A673 (cell line): ENCODE measurements around the gene LRP8.

Experiments
- CTCF ChIP-seq: fragments of 300-800, 200-600 bp; sonication (generic); conservative IDR thresholded peaks from 2 replicates; pipeline ENCODE4 v1.5.1; 2017; ENCODE audit warnings: low read depth, mild to moderate bottlenecking, antibody characterized with exemption, low read length, moderate library complexity, mixed read lengths
- EZH2 ChIP-seq: fragments of 200-600 bp; sonication (generic); IDR thresholded peaks from 2 replicates; pipeline ENCODE4 v1.6.1; 2017; ENCODE audit warnings: borderline replicate concordance, low read depth, mild to moderate bottlenecking, mixed read lengths, antibody characterized with exemption, low read length; ENCODE audit not compliant: poor library complexity, severe bottlenecking

DNA sequence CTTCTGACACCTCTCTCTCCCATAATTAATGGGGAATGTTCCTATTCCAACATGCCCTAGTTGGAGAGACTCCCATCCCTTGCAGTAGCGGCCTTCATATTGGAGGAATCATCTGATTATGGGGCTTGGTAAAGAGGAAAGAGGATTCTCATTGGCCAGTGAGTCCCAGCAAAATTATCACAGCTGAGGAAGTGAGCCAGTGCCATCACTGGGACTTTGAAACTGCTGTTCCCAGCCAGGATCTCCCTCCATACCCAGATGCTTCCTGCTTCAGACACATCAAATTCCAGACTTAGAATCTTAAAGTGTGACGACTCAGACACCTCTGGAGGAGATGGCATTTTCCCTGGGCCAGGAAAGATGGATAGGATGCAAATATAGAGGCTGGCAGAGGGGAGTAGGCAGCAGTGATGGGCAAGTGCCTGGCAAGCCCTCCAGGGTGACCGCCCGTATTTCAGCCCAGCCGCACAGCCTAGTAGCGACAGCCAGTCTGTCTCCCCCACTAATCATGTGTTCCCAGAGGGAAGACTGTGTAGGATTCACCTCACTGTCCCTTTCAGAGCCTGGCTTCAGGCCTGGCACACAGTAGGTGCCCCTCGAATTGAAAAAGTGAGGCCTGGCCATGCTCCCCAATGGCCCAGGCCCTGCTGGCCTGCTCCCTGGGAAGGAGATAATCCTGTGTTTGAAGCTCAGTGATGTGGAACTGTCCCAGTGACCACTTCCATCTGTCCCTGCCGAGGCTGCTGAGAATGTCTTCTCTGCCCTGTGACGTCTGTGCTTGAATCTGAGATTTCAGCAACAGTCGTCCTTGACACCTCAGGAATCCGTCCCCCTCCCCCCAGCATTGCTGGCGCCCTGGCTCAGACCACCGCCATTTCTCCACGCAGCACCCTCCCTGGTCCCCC is 48.3 kb downstream of the LRP8 start:
- TF ChIP-seq CTCF, result no peak
- no peak for TF ChIP-seq EZH2
